SK-N-SH (cell line): ENCODE data around the gene IL18.

ENCODE experiments used
- CTCF ChIP-seq: fragments of 200-600 bp; sonication (generic); IDR thresholded peaks from 2 replicates; pipeline ENCODE4 v1.6.1; 2017; ENCODE audit warnings: antibody characterized with exemption, mild to moderate bottlenecking, moderate library complexity
- EP300 ChIP-seq, 2 experiments: IDR thresholded peaks; 2 replicates each; pipeline versions ENCODE4 v1.4.0 to v1.6.1; 2012; ENCODE audit warnings: borderline replicate concordance in 1 of 2, low read depth in 1 of 2, low read length in 1 of 2
- POLR2AphosphoS5 ChIP-seq: IDR thresholded peaks from 2 replicates; pipeline ENCODE4 v1.6.1; 2012; ENCODE audit warnings: low read depth, low read length
- YY1 ChIP-seq: IDR thresholded peaks from 2 replicates; pipeline ENCODE4 v1.4.0; 2012; ENCODE audit warnings: low read depth, mild to moderate bottlenecking
- TF ChIP-seq, protein P1 (sequence below): IDR thresholded peaks from 2 replicates; pipeline ENCODE4 v1.6.1; 2012; ENCODE audit warnings: mild to moderate bottlenecking, low read depth, low read length, moderate library complexity

GRCh38 chr11:112134473-112134872 lies 29.4 kb downstream of the IL18 start:
- TF ChIP-seq CTCF: no peak
- TF ChIP-seq POLR2AphosphoS5: no peak
- TF ChIP-seq, protein P1, sequence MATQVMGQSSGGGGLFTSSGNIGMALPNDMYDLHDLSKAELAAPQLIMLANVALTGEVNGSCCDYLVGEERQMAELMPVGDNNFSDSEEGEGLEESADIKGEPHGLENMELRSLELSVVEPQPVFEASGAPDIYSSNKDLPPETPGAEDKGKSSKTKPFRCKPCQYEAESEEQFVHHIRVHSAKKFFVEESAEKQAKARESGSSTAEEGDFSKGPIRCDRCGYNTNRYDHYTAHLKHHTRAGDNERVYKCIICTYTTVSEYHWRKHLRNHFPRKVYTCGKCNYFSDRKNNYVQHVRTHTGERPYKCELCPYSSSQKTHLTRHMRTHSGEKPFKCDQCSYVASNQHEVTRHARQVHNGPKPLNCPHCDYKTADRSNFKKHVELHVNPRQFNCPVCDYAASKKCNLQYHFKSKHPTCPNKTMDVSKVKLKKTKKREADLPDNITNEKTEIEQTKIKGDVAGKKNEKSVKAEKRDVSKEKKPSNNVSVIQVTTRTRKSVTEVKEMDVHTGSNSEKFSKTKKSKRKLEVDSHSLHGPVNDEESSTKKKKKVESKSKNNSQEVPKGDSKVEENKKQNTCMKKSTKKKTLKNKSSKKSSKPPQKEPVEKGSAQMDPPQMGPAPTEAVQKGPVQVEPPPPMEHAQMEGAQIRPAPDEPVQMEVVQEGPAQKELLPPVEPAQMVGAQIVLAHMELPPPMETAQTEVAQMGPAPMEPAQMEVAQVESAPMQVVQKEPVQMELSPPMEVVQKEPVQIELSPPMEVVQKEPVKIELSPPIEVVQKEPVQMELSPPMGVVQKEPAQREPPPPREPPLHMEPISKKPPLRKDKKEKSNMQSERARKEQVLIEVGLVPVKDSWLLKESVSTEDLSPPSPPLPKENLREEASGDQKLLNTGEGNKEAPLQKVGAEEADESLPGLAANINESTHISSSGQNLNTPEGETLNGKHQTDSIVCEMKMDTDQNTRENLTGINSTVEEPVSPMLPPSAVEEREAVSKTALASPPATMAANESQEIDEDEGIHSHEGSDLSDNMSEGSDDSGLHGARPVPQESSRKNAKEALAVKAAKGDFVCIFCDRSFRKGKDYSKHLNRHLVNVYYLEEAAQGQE: no peak
- TF ChIP-seq YY1: no peak
- no peak for TF ChIP-seq EP300 (IDR thresholded peaks at IDR 0.05; ENCODE audit: borderline replicate concordance in 1 of 2, low read depth in 1 of 2, low read length in 1 of 2)
